Measurements from ENCODE around the gene ENOX2. TPM values are rescaled to one million over a fixed set of nuclear protein-coding genes. Genes with fewer than 3 reads are reported as not detected.

Gene ENOX2
- total RNA-seq, 1 experiment from 2014 or later: 12.9 TPM

DNA sequence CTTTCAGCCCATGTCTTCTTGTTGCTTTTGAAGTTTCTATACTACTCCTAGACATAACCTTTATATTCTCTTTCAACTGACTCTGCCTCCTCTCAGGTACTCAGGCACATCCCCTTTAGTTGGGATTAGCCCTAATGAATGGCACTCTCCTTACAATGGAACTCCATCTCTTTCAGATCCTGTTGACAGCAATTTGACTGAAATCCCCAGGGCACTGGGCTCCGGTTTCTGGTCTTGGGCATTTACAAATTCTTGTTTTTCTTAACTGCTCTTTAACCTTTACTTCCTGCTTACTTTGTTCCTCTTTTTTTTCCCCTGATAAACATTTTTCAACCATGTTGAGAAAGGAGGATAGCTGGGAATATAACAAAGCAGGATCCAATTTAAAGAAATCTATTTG is 68.9 kb downstream of the ENOX2 start:
- Histone ChIP-seq H3K9me2 (ENCODE audit: insufficient read depth) (no peaks in the 10 kb centered on the region), H3K27me3 (ENCODE audit: insufficient read depth, low read length) (no peaks in the 10 kb centered on the region), H3K36me3 (ENCODE audit: control insufficient read depth in 1 of 2, insufficient read depth in 2 of 2, low read length in 2 of 2) (no peaks in the 10 kb centered on the region), H3K79me2 (ENCODE audit: insufficient read depth, low read length) (no peaks in the 10 kb centered on the region), H3K9ac (ENCODE audit: low read length) (no peak overlapping the region), H4K20me1 (ENCODE audit: insufficient read depth) (no peaks in the 10 kb centered on the region), H3K27ac (ENCODE audit: low read depth, low read length) (no peak overlapping the region), H3K4me3 (replicated peaks in 1 of 2; ENCODE audit: low read depth in 1 of 2, low read length in 2 of 2) (no peak overlapping the region), H3K4me1 (ENCODE audit: control insufficient read depth in 1 of 2, insufficient read depth in 2 of 2, low read length in 2 of 2) (no peaks in the 10 kb centered on the region), H2AFZ (ENCODE audit: low read depth, low read length, poor library complexity, severe bottlenecking) (no peak overlapping the region), H3K9me3 (ENCODE audit: control insufficient read depth in 1 of 2, insufficient read depth in 1 of 2, low read depth in 1 of 2, low read length in 2 of 2) (no peaks in the 10 kb centered on the region), H3K4me2 (ENCODE audit: low read length) (no peak overlapping the region)
- intact Hi-C loops (cut with micrococcal nuclease): no loop called here
- DNase-seq (ENCODE audit: low read depth, low spot score): no peak
- CTCF ChIA-PET: no interaction called here
- POLR2A ChIA-PET: no interaction called here
- TF ChIP-seq EZH2phosphoT487 (IDR thresholded peaks at IDR 0.05; ENCODE audit: borderline replicate concordance): no peak
- TF ChIP-seq SRF (IDR thresholded peaks at IDR 0.05; ENCODE audit: low read depth): no peak
- TF ChIP-seq FOSL1 (IDR thresholded peaks at IDR 0.05; ENCODE audit: low read depth): no peak
- no peak for TF ChIP-seq CEBPB (IDR thresholded peaks at IDR 0.05; ENCODE audit: low read depth)
- no peak for TF ChIP-seq EGR1 (IDR thresholded peaks at IDR 0.05; ENCODE audit: low read depth)
- TF ChIP-seq, protein P1, sequence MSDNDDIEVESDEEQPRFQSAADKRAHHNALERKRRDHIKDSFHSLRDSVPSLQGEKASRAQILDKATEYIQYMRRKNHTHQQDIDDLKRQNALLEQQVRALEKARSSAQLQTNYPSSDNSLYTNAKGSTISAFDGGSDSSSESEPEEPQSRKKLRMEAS (IDR thresholded peaks at IDR 0.05): no peak
- TF ChIP-seq, protein P2, sequence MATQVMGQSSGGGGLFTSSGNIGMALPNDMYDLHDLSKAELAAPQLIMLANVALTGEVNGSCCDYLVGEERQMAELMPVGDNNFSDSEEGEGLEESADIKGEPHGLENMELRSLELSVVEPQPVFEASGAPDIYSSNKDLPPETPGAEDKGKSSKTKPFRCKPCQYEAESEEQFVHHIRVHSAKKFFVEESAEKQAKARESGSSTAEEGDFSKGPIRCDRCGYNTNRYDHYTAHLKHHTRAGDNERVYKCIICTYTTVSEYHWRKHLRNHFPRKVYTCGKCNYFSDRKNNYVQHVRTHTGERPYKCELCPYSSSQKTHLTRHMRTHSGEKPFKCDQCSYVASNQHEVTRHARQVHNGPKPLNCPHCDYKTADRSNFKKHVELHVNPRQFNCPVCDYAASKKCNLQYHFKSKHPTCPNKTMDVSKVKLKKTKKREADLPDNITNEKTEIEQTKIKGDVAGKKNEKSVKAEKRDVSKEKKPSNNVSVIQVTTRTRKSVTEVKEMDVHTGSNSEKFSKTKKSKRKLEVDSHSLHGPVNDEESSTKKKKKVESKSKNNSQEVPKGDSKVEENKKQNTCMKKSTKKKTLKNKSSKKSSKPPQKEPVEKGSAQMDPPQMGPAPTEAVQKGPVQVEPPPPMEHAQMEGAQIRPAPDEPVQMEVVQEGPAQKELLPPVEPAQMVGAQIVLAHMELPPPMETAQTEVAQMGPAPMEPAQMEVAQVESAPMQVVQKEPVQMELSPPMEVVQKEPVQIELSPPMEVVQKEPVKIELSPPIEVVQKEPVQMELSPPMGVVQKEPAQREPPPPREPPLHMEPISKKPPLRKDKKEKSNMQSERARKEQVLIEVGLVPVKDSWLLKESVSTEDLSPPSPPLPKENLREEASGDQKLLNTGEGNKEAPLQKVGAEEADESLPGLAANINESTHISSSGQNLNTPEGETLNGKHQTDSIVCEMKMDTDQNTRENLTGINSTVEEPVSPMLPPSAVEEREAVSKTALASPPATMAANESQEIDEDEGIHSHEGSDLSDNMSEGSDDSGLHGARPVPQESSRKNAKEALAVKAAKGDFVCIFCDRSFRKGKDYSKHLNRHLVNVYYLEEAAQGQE (IDR thresholded peaks at IDR 0.05; ENCODE audit: low read depth): no peak
- TF ChIP-seq CBX3 (IDR thresholded peaks at IDR 0.05; ENCODE audit: low read depth): no peak
- BruUV-seq (replicated peaks): no TSS peak
- ATAC-seq: no peak
- RAD21 ChIA-PET (ENCODE audit: low non-redundant PET in 1 of 2, low total read pairs in 2 of 2, uncharacterized antibody in 2 of 2, unreplicated experiment in 2 of 2): no interaction called here

DNA sequence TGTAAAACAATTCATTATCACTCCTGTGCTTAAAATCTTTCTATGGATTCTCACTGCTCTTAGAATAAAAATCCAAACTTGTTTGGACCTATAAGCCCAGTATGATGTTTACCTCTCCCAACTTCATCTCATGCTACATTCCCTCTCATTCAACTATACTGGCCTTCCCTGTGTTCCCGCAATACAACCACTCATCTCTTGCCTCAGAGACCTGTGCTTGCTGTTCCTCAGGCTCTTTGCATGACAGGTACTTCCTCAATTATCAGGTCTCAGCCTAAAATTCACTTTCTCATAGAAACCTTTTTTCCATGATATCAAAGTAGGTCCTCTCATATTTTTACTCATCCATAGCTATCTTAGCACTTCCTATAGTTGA is 71.7 kb downstream of the ENOX2 start:
- CTCF ChIA-PET: no interaction called here
- Histone ChIP-seq H3K36me3 (ENCODE audit: control insufficient read depth in 1 of 2, insufficient read depth in 2 of 2, low read length in 2 of 2) (no peaks in the 10 kb centered on the region), H3K4me1 (ENCODE audit: control insufficient read depth in 1 of 2, insufficient read depth in 2 of 2, low read length in 2 of 2) (no peaks in the 10 kb centered on the region), H3K9me2 (ENCODE audit: insufficient read depth) (no peaks in the 10 kb centered on the region), H3K4me3 (replicated peaks in 1 of 2; ENCODE audit: low read depth in 1 of 2, low read length in 2 of 2) (no peak overlapping the region), H3K9ac (ENCODE audit: low read length) (no peak overlapping the region), H3K4me2 (ENCODE audit: low read length) (no peak overlapping the region), H3K27me3 (ENCODE audit: insufficient read depth, low read length) (no peaks in the 10 kb centered on the region), H3K9me3 (ENCODE audit: control insufficient read depth in 1 of 2, insufficient read depth in 1 of 2, low read depth in 1 of 2, low read length in 2 of 2) (no peaks in the 10 kb centered on the region), H4K20me1 (ENCODE audit: insufficient read depth) (no peaks in the 10 kb centered on the region), H3K27ac (ENCODE audit: low read depth, low read length) (no peak overlapping the region), H3K79me2 (ENCODE audit: insufficient read depth, low read length) (no peaks in the 10 kb centered on the region), H2AFZ (ENCODE audit: low read depth, low read length, poor library complexity, severe bottlenecking) (no peak overlapping the region)
- POLR2A ChIA-PET: no interaction called here
- no TSS peak for BruUV-seq (replicated peaks)
- DNase-seq (ENCODE audit: low read depth, low spot score) (no peak), ATAC-seq (no peak)
- RAD21 ChIA-PET (ENCODE audit: low non-redundant PET in 1 of 2, low total read pairs in 2 of 2, uncharacterized antibody in 2 of 2, unreplicated experiment in 2 of 2): no interaction called here
- intact Hi-C loops (cut with micrococcal nuclease): no loop called here
- TF ChIP-seq, protein P3, sequence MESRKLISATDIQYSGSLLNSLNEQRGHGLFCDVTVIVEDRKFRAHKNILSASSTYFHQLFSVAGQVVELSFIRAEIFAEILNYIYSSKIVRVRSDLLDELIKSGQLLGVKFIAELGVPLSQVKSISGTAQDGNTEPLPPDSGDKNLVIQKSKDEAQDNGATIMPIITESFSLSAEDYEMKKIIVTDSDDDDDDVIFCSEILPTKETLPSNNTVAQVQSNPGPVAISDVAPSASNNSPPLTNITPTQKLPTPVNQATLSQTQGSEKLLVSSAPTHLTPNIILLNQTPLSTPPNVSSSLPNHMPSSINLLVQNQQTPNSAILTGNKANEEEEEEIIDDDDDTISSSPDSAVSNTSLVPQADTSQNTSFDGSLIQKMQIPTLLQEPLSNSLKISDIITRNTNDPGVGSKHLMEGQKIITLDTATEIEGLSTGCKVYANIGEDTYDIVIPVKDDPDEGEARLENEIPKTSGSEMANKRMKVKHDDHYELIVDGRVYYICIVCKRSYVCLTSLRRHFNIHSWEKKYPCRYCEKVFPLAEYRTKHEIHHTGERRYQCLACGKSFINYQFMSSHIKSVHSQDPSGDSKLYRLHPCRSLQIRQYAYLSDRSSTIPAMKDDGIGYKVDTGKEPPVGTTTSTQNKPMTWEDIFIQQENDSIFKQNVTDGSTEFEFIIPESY (IDR thresholded peaks at IDR 0.05; ENCODE audit: extremely low read depth, insufficient replicate concordance, low read length): no peak
- TF ChIP-seq POLR2A (IDR thresholded peaks at IDR 0.05; ENCODE audit: borderline replicate concordance, extremely low read depth, insufficient read depth, insufficient read length) (no peak), SP1 (IDR thresholded peaks at IDR 0.05; ENCODE audit: low read depth) (no peak), ZNF274 (IDR thresholded peaks at IDR 0.05; ENCODE audit: low read depth, low read length) (no peak), CEBPB (IDR thresholded peaks at IDR 0.05; ENCODE audit: low read depth) (no peak), RAD21 (IDR thresholded peaks at IDR 0.05; ENCODE audit: low read depth) (no peak), SRF (IDR thresholded peaks at IDR 0.05; ENCODE audit: low read depth) (no peak), POLR2AphosphoS5 (IDR thresholded peaks at IDR 0.05; ENCODE audit: low read depth, low read length) (no peak), EZH2phosphoT487 (IDR thresholded peaks at IDR 0.05; ENCODE audit: borderline replicate concordance) (no peak)
- TF ChIP-seq, protein P1 (IDR thresholded peaks at IDR 0.05): no peak

Data from HCT116 (cell line).